ENCODE measurements around the gene MED25. TPM values are rescaled to one million over a fixed set of nuclear protein-coding genes. Genes with fewer than 3 reads are reported as not detected.

MED25 gene
- total RNA-seq, 2 experiments from 2014 or later: 35.7 to 38.7 TPM

DNA sequence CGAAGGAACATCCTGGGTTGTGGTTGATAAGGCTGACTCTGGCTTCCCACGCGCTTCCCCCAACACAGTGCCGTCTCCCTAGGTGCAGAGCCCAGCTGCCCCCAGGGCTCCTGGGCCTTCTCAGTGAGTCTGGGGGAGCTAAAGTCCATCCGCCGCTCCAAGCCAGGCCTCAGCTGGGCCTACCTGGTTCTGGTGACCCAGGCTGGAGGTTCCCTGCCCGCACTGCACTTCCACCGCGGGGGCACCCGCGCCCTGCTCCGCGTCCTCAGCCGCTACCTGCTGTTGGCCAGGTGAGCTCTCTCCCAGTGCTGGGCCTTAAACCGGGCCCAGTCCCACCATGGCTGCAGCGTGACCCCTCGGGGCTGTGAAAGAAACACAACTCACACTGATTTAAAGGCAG is 63.1 kb downstream of the MED25 start:
- intact Hi-C loops (cut with micrococcal nuclease): no loop called here
- ChIA-PET CTCF (interaction anchor here (0.7 to 2.1 kb wide), 2 partner anchors 9 to 32 kb away, joined by 3 to 10 read pairs; no protein-coding TSS in a partner anchor), POLR2A (interaction anchor here (1.0 to 1.1 kb wide), 2 partner anchors 9 to 14 kb away, joined by 4 to 5 read pairs; no protein-coding TSS in a partner anchor)
- DNase-seq: no peak
- Mint-ChIP-seq H3K9me3 (no peaks in the 10 kb centered on the region), H3K27ac (no peak overlapping the region), H3K4me3 (no peak overlapping the region), H3K27me3 (no peaks in the 10 kb centered on the region), H3K4me1 (ENCODE audit: low read depth) (peaks cover 12% of the 10 kb centered on the region), H3K36me3 (ENCODE audit: low read depth) (peaks cover 41% of the 10 kb centered on the region)
- TF ChIP-seq, protein P1, sequence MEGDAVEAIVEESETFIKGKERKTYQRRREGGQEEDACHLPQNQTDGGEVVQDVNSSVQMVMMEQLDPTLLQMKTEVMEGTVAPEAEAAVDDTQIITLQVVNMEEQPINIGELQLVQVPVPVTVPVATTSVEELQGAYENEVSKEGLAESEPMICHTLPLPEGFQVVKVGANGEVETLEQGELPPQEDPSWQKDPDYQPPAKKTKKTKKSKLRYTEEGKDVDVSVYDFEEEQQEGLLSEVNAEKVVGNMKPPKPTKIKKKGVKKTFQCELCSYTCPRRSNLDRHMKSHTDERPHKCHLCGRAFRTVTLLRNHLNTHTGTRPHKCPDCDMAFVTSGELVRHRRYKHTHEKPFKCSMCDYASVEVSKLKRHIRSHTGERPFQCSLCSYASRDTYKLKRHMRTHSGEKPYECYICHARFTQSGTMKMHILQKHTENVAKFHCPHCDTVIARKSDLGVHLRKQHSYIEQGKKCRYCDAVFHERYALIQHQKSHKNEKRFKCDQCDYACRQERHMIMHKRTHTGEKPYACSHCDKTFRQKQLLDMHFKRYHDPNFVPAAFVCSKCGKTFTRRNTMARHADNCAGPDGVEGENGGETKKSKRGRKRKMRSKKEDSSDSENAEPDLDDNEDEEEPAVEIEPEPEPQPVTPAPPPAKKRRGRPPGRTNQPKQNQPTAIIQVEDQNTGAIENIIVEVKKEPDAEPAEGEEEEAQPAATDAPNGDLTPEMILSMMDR (IDR thresholded peaks at IDR 0.05): no peak
- ATAC-seq: no peak

- ChIA-PET POLR2A (interaction anchor here (1.0 to 1.7 kb wide), 3 partner anchors 9 to 13 kb away, joined by 4 to 5 read pairs (median 4); no protein-coding TSS in a partner anchor), CTCF (interaction anchor here (0.7 to 2.1 kb wide), 2 partner anchors 9 to 32 kb away, joined by 3 to 10 read pairs; no protein-coding TSS in a partner anchor)
- peaks cover 12% of the 10 kb centered on the region for H3K4me1 Mint-ChIP-seq (ENCODE audit: low read depth)
- peaks cover 41% of the 10 kb centered on the region for H3K36me3 Mint-ChIP-seq (ENCODE audit: low read depth)
- no peaks in the 10 kb centered on the region for H3K9me3 Mint-ChIP-seq
- no peak overlapping the region for H3K27ac Mint-ChIP-seq
- intact Hi-C loops (cut with micrococcal nuclease): no loop called here
- H3K4me3 Mint-ChIP-seq: no peak overlapping the region
- no peak for ATAC-seq
- TF ChIP-seq, protein P1 (IDR thresholded peaks at IDR 0.05): no peak
- DNase-seq: no peak
- no peaks in the 10 kb centered on the region for H3K27me3 Mint-ChIP-seq
These were observed 63.7 kb downstream of the MED25 start for GRCh38 chr19:49881672-49882394.

DNA sequence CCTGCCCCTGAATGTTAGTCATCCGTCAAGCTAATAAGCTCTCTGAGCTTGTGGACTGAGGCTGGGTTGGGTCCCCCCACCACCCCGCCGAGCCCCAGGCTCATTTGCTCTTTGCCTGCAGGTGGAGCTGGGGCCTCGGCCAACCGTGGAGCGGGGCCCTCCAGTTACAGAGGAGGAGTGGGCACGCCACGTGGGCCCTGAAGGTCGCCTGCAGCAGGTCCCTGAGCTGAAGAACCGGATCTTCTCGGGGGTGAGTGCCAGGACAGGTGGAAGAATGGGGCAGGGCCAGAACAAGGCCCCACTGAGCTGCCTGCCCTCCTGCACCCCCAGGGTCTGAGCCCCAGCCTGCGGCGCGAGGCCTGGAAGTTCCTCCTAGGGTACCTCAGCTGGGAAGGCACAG is 64.6 kb downstream of the MED25 start:
- ATAC-seq (no peak), DNase-seq (no peak)
- TF ChIP-seq, protein P1 (IDR thresholded peaks at IDR 0.05): no peak
- CTCF ChIA-PET: interaction anchor here (0.9 kb wide), 1 partner anchor 55 kb away, joined by 3 read pairs; no protein-coding TSS in a partner anchor
- Mint-ChIP-seq H3K27ac (no peak overlapping the region), H3K9me3 (no peaks in the 10 kb centered on the region), H3K36me3 (ENCODE audit: low read depth) (peaks cover 41% of the 10 kb centered on the region), H3K4me3 (no peak overlapping the region), H3K27me3 (no peaks in the 10 kb centered on the region), H3K4me1 (ENCODE audit: low read depth) (peaks cover 12% of the 10 kb centered on the region)
- intact Hi-C loops (cut with micrococcal nuclease): no loop called here
- POLR2A ChIA-PET: interaction anchor here (0.8 to 1.7 kb wide), 2 partner anchors 11 to 93 kb away, joined by 3 to 4 read pairs; no protein-coding TSS in a partner anchor

- DNase-seq (no peak), ATAC-seq (no peak)
- peaks cover 39% of the 10 kb centered on the region for H3K36me3 Mint-ChIP-seq (ENCODE audit: low read depth)
- H3K27me3 Mint-ChIP-seq: no peaks in the 10 kb centered on the region
- TF ChIP-seq, protein P1 (IDR thresholded peaks at IDR 0.05): no peak
- H3K4me1 Mint-ChIP-seq (ENCODE audit: low read depth): peaks cover 10% of the 10 kb centered on the region
- H3K27ac Mint-ChIP-seq: no peak overlapping the region
- intact Hi-C loops (cut with micrococcal nuclease): no loop called here
- CTCF ChIA-PET: interaction anchor here (0.9 kb wide), 1 partner anchor 55 kb away, joined by 3 read pairs; no protein-coding TSS in a partner anchor
- H3K9me3 Mint-ChIP-seq: no peaks in the 10 kb centered on the region
- POLR2A ChIA-PET: interaction anchor here (0.8 to 1.7 kb wide), 2 partner anchors 10 to 93 kb away, joined by 3 to 4 read pairs; no protein-coding TSS in a partner anchor
- no peak overlapping the region for H3K4me3 Mint-ChIP-seq
These were observed 65.0 kb downstream of the MED25 start for GRCh38 chr19:49883094-49883493.

DNA sequence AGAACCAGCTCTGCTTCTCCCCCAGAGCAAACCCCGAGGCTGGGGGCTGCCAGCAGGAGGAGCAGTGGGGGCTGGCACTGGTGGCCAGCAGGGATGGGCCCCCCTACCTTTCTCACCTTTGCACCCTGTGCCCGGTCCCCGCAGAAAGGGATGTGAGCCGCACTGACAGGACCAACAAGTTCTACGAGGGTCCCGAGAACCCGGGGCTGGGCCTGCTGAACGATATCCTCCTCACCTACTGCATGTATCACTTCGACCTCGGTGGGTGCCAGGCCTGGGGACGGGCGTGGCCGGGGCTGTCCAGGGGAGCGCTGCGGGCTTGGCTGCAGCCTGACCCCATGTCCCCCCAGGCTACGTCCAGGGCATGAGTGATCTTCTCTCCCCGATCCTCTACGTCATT is 66.0 kb downstream of the MED25 start:
- intact Hi-C loops (cut with micrococcal nuclease): no loop called here
- no peaks in the 10 kb centered on the region for H3K9me3 Mint-ChIP-seq
- ATAC-seq: no peak
- ChIA-PET CTCF (no interaction called here), POLR2A (no interaction called here)
- no peak overlapping the region for H3K4me3 Mint-ChIP-seq
- no peak for DNase-seq
- peaks cover 2% of the 10 kb centered on the region for H3K4me1 Mint-ChIP-seq (ENCODE audit: low read depth)
- no peaks in the 10 kb centered on the region for H3K27me3 Mint-ChIP-seq
- TF ChIP-seq, protein P1 (IDR thresholded peaks at IDR 0.05): no peak
- peaks cover 40% of the 10 kb centered on the region for H3K36me3 Mint-ChIP-seq (ENCODE audit: low read depth)
- no peak overlapping the region for H3K27ac Mint-ChIP-seq
